A549 (cell line): Measurements from ENCODE around the gene ALDOA. TPM values are rescaled to one million over a fixed set of nuclear protein-coding genes. Genes with fewer than 3 reads are reported as not detected.

Source experiments
- ATAC-seq, 2 experiments: fragments of 200-7000 bp in 1 of 2; fragments of >200 bp in 1 of 2; cut with Nextera tagmentation in 1 of 2; cut with Tn5 transposase in 1 of 2; 3 replicates each; pipeline versions ENCODE4 v1.8.0 to v1.9.1; 2018 to 2020; ENCODE audit warnings: mild to moderate bottlenecking in 1 of 2, moderate library complexity in 1 of 2
- CTCF ChIA-PET: fragments of 300-600 bp; sonication (Branson Sonifier 250); formaldehyde crosslinking; extraction: SDS; loops from one replicate; lab custom pipeline; 2021; ENCODE audit warnings: antibody characterized with exemption, inconsistent platforms; lab: Yijun Ruan, JAX
- POLR2A ChIA-PET: fragments of 350-600 bp; formaldehyde crosslinking; extraction: SDS; loops from one replicate; lab custom pipeline; 2021; ENCODE audit warnings: antibody characterized with exemption, inconsistent platforms; lab: Yijun Ruan, JAX
- DNase-seq, 2 experiments: peaks; one replicate each; pipeline versions ENCODE4 v3.0.0 to v3.0.0-alpha.2; 2011 to 2016; ENCODE audit warnings: low read depth in 1 of 2, low spot score in 1 of 2
- FAIRE-seq: peaks from 2 replicates; lab custom pipeline; 2011; peaks lifted over from hg19 to GRCh38; lab: Jason Lieb, UNC
- H3K27ac ChIP-seq, 2 experiments: fragments of >200 bp; sonication (Bioruptor Twin); formaldehyde crosslinking; 3 replicates each; pipeline ENCODE4 v1.5.1; 2016 to 2017
- H3K4me1 ChIP-seq: fragments of >200 bp; sonication (Bioruptor Twin); formaldehyde crosslinking; 3 replicates; pipeline ENCODE4 v1.6.1; 2016
- H3K4me2 ChIP-seq: fragments of >200 bp; sonication (Bioruptor Twin); formaldehyde crosslinking; 3 replicates; pipeline ENCODE4 v1.6.1; 2016
- H3K4me3 ChIP-seq: fragments of >200 bp; sonication (Bioruptor Twin); formaldehyde crosslinking; 3 replicates; pipeline ENCODE4 v1.5.1; 2016
- H3K9me3 ChIP-seq: fragments of >200 bp; sonication (Bioruptor Twin); formaldehyde crosslinking; 3 replicates; pipeline ENCODE4 v1.6.1; 2016
- ATOH8 ChIP-seq: fragments of 250-450 bp; sonication (Bioruptor Pico); IDR thresholded peaks from 2 replicates; pipeline ENCODE4 v1.5.0; 2020; ENCODE audit warnings: low read depth, mild to moderate bottlenecking, moderate library complexity
- BHLHE40 ChIP-seq: IDR thresholded peaks from 2 replicates; pipeline ENCODE4 v1.6.1; 2012; ENCODE audit warnings: low read depth, low read length, inconsistent platforms
- CBX8 ChIP-seq: fragments of 200-600 bp; sonication (generic); IDR thresholded peaks from 2 replicates; pipeline ENCODE4 v1.6.1; 2016
- CHD4 ChIP-seq: fragments of 200-600 bp; sonication (generic); IDR thresholded peaks from 2 replicates; pipeline ENCODE4 v1.6.1; 2016; ENCODE audit warnings: antibody characterized with exemption, mild to moderate bottlenecking, borderline replicate concordance
- EHMT2 ChIP-seq: fragments of 200-600 bp; sonication (generic); IDR thresholded peaks from 2 replicates; pipeline ENCODE4 v1.6.1; 2016; ENCODE audit warnings: antibody characterized with exemption, low read depth, mild to moderate bottlenecking, moderate library complexity
- ESRRA ChIP-seq: fragments of 150-350 bp; IDR thresholded peaks from 2 replicates; pipeline ENCODE4 v1.6.1; 2014; ENCODE audit warnings: mild to moderate bottlenecking, low read length, borderline replicate concordance
- FOXS1 ChIP-seq: fragments of 250-450 bp; sonication (Bioruptor Pico); IDR thresholded peaks from 2 replicates; pipeline ENCODE4 v1.5.0; 2020; ENCODE audit warnings: mild to moderate bottlenecking, moderate library complexity
- GATA3 ChIP-seq: IDR thresholded peaks from 2 replicates; pipeline ENCODE4 v1.6.1; 2012; ENCODE audit warnings: borderline replicate concordance
- HOXB5 ChIP-seq: fragments of 250-450 bp; sonication (Bioruptor Pico); IDR thresholded peaks from 2 replicates; pipeline ENCODE4 v1.5.0; 2020; ENCODE audit warnings: mild to moderate bottlenecking, moderate library complexity
- MAZ ChIP-seq: fragments of 150-350 bp; IDR thresholded peaks from 2 replicates; pipeline ENCODE4 v1.6.1; 2014; ENCODE audit warnings: antibody characterized with exemption, low read depth, low read length, borderline replicate concordance
- MYC ChIP-seq: IDR thresholded peaks from 2 replicates; pipeline ENCODE4 v1.6.1; 2012; ENCODE audit warnings: mild to moderate bottlenecking, inconsistent platforms, low read length, improper control_type of control experiment, borderline replicate concordance
- NR3C1 ChIP-seq: fragments of >200 bp; sonication (Bioruptor Twin); formaldehyde crosslinking; IDR thresholded peaks from 3 replicates; pipeline ENCODE4 v1.6.1; 2017
- PHF8 ChIP-seq: fragments of 200-600 bp; sonication (generic); IDR thresholded peaks from 2 replicates; pipeline ENCODE4 v1.6.1; 2016; ENCODE audit warnings: low read depth, mild to moderate bottlenecking, antibody characterized with exemption, moderate library complexity, borderline replicate concordance
- RCOR1 ChIP-seq: fragments of 150-350 bp; IDR thresholded peaks from 2 replicates; pipeline ENCODE4 v1.6.1; 2014; ENCODE audit warnings: antibody characterized with exemption, low read length, low read depth
- RFX5 ChIP-seq: fragments of 450-650 bp; IDR thresholded peaks from 2 replicates; pipeline ENCODE4 v1.7.1; 2014; ENCODE audit warnings: antibody characterized with exemption, mild to moderate bottlenecking, moderate library complexity
- SREBF2 ChIP-seq: fragments of 450-650 bp; IDR thresholded peaks from 2 replicates; pipeline ENCODE4 v1.6.1; 2014; ENCODE audit warnings: mild to moderate bottlenecking, moderate library complexity
- TP53 ChIP-seq: fragments of 250-450 bp; sonication (Bioruptor Pico); IDR thresholded peaks from 2 replicates; pipeline ENCODE4 v1.5.0; 2021; ENCODE audit warnings: mild to moderate bottlenecking, moderate library complexity
- USF2 ChIP-seq: fragments of 450-650 bp; IDR thresholded peaks from 2 replicates; pipeline ENCODE4 v1.6.1; 2014; ENCODE audit warnings: antibody characterized with exemption
- ZC3H11A ChIP-seq: fragments of 450-650 bp; IDR thresholded peaks from 2 replicates; pipeline ENCODE4 v1.6.1; 2014; ENCODE audit warnings: antibody characterized with exemption, mild to moderate bottlenecking
- WGBS: methylation state at CpG from one replicate; pipeline ENCODE4 v1.1.6; 2017; ENCODE audit errors: missing lambda C conversion rate; 5-methylcytosine and 5-hydroxymethylcytosine counted together
- polyA plus RNA-seq, 4 experiments: library from polyadenylated mRNA; depleted of rRNA in 3 of 4; stranded (reverse); fragments of >200 nt; fragmentation: RNase III in 1 of 4; extraction: RNeasy Plus Mini Kit Qiagen cat#74134 plus additional on column Dnase treatment in 1 of 4; gene quantifications; 2 replicates in 3 of 4; 3 replicates in 1 of 4; pipeline ENCODE4 v1.2.3, GENCODE V29; 2011 to 2017
- TF ChIP-seq, protein P1 (sequence below): fragments of 200-600 bp; sonication (generic); IDR thresholded peaks from 2 replicates; pipeline ENCODE4 v1.6.1; 2016; ENCODE audit warnings: antibody characterized with exemption, mild to moderate bottlenecking, moderate library complexity
- TF ChIP-seq, protein P2 (sequence below): IDR thresholded peaks from 2 replicates; pipeline ENCODE4 v1.6.1; 2012; ENCODE audit warnings: low read depth, borderline replicate concordance
- TF ChIP-seq, protein P3 (sequence below): IDR thresholded peaks from 2 replicates; pipeline ENCODE4 v1.6.1; 2012
- TF ChIP-seq, protein P4 (sequence below): fragments of 150-350 bp; IDR thresholded peaks from 2 replicates; pipeline ENCODE4 v1.6.1; 2014; ENCODE audit warnings: low read depth, mild to moderate bottlenecking, low read length

Gene ALDOA
- polyA plus RNA-seq, 2 of the 4 experiments (the other 2 are of a cell fraction): 741 to 1,286 TPM

DNA sequence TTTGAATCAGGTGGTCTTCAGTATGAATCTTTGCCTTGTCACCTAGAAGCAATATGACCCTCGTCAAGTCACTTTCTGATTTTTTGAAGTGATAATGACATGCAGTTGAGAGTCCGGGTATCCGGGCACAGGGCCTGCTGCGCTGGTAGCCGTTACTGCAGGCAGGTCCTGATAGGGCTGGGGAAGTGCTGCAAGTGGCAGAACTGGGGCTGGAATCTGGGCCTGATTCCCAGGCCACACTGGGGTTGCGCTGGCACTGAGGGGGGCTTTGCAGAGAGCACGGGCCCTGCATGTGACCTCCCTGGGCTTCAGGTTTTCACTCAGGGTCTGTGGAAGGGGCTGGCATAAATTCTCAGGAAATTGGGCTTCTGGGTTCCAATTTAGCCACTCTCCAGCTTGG lies 13.2 kb downstream of the ALDOA start:
- no peak for DNase-seq
- no peak for TF ChIP-seq SREBF2
- TF ChIP-seq, all 56 proteins: peak for 0
- CTCF ChIA-PET: interaction anchor here (0.6 to 10.3 kb wide), 6 partner anchors 9 to 259 kb away, joined by 3 to 143 read pairs (median 4); partner anchors contain the start of genes ALDOA and TBX6
- H3K4me2 ChIP-seq: no peak overlapping the region
- no peak for FAIRE-seq
- H3K4me3 ChIP-seq: no peak overlapping the region
- H3K27ac ChIP-seq: no peak overlapping the region
- WGBS: 88% methylated on average over 5 of the region's 7 CpGs
- POLR2A ChIA-PET: interaction anchor here (0.6 to 1.0 kb wide), 2 partner anchors 13 to 28 kb away, joined by 3 to 4 read pairs; partner anchors contain the start of gene ALDOA
- peaks cover 21% of the 10 kb centered on the region for H3K4me1 ChIP-seq
- no peaks in the 10 kb centered on the region for H3K9me3 ChIP-seq
- no peak for ATAC-seq

DNA sequence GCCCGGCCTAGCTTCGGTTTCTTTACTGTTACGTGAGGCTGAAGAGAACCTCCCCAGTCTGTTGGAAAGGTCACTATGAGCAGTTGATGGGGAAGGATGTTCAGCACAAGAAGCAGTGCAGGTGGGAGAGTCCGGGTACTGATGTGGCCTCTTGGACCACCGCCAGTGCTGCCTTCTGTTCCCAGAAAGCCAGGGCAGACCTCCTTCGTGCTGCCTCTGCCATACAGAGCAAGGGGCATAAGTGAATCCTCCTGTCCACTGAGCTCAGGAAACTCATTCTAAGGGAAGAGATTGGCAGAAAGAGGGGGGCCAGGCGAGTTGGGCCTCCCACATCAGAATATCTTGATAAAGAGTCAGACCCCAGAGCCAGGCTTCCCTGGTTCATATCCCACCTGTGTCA lies 13.9 kb downstream of the ALDOA start:
- no peak for FAIRE-seq
- Histone ChIP-seq H3K4me2 (no peak overlapping the region), H3K27ac (no peak overlapping the region)
- no peak for TF ChIP-seq ZC3H11A
- no peak for TF ChIP-seq FOXS1 (CRISPR knock-in tag)
- TF ChIP-seq RFX5: no peak
- TF ChIP-seq, protein P1, sequence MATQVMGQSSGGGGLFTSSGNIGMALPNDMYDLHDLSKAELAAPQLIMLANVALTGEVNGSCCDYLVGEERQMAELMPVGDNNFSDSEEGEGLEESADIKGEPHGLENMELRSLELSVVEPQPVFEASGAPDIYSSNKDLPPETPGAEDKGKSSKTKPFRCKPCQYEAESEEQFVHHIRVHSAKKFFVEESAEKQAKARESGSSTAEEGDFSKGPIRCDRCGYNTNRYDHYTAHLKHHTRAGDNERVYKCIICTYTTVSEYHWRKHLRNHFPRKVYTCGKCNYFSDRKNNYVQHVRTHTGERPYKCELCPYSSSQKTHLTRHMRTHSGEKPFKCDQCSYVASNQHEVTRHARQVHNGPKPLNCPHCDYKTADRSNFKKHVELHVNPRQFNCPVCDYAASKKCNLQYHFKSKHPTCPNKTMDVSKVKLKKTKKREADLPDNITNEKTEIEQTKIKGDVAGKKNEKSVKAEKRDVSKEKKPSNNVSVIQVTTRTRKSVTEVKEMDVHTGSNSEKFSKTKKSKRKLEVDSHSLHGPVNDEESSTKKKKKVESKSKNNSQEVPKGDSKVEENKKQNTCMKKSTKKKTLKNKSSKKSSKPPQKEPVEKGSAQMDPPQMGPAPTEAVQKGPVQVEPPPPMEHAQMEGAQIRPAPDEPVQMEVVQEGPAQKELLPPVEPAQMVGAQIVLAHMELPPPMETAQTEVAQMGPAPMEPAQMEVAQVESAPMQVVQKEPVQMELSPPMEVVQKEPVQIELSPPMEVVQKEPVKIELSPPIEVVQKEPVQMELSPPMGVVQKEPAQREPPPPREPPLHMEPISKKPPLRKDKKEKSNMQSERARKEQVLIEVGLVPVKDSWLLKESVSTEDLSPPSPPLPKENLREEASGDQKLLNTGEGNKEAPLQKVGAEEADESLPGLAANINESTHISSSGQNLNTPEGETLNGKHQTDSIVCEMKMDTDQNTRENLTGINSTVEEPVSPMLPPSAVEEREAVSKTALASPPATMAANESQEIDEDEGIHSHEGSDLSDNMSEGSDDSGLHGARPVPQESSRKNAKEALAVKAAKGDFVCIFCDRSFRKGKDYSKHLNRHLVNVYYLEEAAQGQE: no peak
- no peak for TF ChIP-seq HOXB5 (CRISPR knock-in tag)
- TF ChIP-seq RCOR1: no peak
- no peak for TF ChIP-seq USF2
- TF ChIP-seq BHLHE40: no peak
- no peak for TF ChIP-seq MYC
- TF ChIP-seq, protein P2, sequence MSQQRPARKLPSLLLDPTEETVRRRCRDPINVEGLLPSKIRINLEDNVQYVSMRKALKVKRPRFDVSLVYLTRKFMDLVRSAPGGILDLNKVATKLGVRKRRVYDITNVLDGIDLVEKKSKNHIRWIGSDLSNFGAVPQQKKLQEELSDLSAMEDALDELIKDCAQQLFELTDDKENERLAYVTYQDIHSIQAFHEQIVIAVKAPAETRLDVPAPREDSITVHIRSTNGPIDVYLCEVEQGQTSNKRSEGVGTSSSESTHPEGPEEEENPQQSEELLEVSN: no peak
- no peak for TF ChIP-seq CBX8
- no peak for TF ChIP-seq MAZ
- TF ChIP-seq, all 56 proteins: peak for 0
- CTCF ChIA-PET: interaction anchor here (0.6 to 10.3 kb wide), 4 partner anchors 12 to 38 kb away, joined by 4 to 143 read pairs (median 26); partner anchors contain the start of genes ALDOA and TBX6
- POLR2A ChIA-PET: no interaction called here
- no peaks in the 10 kb centered on the region for H3K9me3 ChIP-seq
- no peak overlapping the region for H3K4me3 ChIP-seq
- ATAC-seq (no peak), DNase-seq (no peak)
- WGBS: 95% methylated on average over 7 of the region's 7 CpGs
- H3K4me1 ChIP-seq: peaks cover 21% of the 10 kb centered on the region

- no peak for DNase-seq
- no peak for FAIRE-seq
- 87% methylated on average over 18 of the region's 20 CpGs for WGBS
- ChIA-PET POLR2A (interaction anchor here (0.8 kb wide), 1 partner anchor 17 kb away, joined by 3 read pairs; the partner anchor contains the start of gene ALDOA), CTCF (interaction anchor here (0.7 to 10.3 kb wide), 5 partner anchors 9 to 51 kb away, joined by 3 to 143 read pairs (median 3); partner anchors contain the start of genes ALDOA and TBX6)
- Histone ChIP-seq H3K9me3 (no peaks in the 10 kb centered on the region), H3K4me3 (no peak overlapping the region), H3K4me1 (peaks cover 13% of the 10 kb centered on the region), H3K27ac (no peak overlapping the region), H3K4me2 (no peak overlapping the region)
- ATAC-seq: peak; percentile 22 to 31; a peak in 2 of 6 replicates
- TF ChIP-seq TP53 (CRISPR knock-in tag) (no peak), GATA3 (no peak), ATOH8 (no peak), EHMT2 (no peak), ESRRA (no peak), HOXB5 (CRISPR knock-in tag) (no peak), FOXS1 (CRISPR knock-in tag) (no peak), CHD4 (no peak), PHF8 (no peak), NR3C1 (no peak), CBX8 (no peak)
- TF ChIP-seq, protein P3, sequence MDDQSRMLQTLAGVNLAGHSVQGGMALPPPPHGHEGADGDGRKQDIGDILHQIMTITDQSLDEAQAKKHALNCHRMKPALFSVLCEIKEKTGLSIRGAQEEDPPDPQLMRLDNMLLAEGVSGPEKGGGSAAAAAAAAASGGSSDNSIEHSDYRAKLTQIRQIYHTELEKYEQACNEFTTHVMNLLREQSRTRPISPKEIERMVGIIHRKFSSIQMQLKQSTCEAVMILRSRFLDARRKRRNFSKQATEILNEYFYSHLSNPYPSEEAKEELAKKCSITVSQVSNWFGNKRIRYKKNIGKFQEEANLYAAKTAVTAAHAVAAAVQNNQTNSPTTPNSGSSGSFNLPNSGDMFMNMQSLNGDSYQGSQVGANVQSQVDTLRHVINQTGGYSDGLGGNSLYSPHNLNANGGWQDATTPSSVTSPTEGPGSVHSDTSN: no peak
- TF ChIP-seq, protein P4, sequence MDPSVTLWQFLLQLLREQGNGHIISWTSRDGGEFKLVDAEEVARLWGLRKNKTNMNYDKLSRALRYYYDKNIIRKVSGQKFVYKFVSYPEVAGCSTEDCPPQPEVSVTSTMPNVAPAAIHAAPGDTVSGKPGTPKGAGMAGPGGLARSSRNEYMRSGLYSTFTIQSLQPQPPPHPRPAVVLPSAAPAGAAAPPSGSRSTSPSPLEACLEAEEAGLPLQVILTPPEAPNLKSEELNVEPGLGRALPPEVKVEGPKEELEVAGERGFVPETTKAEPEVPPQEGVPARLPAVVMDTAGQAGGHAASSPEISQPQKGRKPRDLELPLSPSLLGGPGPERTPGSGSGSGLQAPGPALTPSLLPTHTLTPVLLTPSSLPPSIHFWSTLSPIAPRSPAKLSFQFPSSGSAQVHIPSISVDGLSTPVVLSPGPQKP: no peak
- TF ChIP-seq, protein P2: no peak
These were observed 17.1 kb downstream of the ALDOA start for GRCh38 chr16:30082545-30083090.
